ENCODE results near the gene ZNF672. TPM values are rescaled to one million over a fixed set of nuclear protein-coding genes. Genes with fewer than 3 reads are reported as not detected.
"Not testable (repeated sequence)": the region's sequence is repeated elsewhere in the genome, so short reads cannot be mapped to it uniquely, and the experiment has no call there.

ZNF672 gene
- polyA plus RNA-seq, 1 donor: 20.2 TPM

DNA sequence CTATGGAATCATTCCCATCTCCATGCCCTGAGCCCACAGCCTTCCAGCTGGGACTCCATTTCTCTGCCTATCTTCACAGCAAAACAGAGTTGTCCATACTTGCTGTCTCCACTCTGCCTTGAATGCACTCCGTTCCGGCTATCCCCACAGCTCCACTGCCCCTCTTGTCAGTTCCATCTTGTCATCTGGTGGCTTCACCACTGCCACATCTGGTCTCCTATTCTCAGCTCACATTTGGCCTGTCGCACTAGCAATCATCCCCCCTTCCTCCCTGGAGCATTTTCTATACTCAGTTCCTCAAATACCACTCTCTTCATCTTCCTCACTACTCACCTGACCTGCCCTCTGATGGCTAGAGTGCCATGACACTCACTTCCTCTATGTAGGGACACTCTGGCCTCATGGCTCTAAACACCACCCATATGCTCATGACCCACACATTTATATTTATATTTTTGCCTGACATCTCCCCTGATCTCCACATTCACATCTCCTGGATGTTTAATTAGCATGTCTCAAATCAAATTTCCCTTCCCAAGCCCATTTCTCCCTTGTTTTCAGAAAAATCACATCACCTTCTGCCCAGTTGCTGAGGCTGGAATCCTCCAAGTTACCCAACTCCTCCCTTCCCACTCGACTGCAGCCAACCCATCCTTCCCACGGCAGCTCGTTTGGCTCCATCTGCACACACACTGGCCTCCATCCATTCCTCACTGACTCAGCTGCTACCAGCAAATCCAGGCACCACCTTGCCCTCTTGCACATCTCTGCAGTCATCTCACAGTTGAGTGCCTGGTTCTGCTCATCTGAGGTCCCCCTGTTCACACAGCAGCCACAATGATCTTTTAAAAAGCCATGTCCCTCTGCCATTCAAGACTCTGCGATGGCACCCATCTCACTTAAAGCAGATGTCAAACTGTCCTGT, 14.7 kb downstream of the ZNF672 start:
- no peak for DNase-seq

- DNase-seq: no peak
These were observed 15.8 kb downstream of the ZNF672 start for GRCh38 chr1:248853663-248854375.

DNA sequence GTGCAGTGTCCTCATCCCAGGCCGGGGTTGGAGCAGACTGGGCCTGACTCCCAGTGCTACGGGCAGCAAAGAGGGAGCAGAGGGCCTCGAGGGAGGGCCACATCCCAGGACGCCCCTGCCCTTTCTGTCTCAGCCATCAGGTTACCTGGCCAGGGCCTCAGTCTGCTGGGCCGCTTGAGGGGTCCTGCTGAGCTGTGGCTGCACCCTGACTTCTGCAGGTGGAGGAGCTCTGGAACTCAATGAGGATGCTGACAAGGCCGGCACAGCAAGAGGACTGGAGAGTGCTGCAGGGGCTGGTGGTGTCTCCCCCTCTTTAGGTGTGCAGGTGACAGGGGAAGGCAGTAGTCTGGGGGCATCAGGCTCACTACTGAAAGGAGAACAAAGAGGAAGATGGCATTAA, 17.6 kb downstream of the ZNF672 start:
- DNase-seq: no peak

DNA sequence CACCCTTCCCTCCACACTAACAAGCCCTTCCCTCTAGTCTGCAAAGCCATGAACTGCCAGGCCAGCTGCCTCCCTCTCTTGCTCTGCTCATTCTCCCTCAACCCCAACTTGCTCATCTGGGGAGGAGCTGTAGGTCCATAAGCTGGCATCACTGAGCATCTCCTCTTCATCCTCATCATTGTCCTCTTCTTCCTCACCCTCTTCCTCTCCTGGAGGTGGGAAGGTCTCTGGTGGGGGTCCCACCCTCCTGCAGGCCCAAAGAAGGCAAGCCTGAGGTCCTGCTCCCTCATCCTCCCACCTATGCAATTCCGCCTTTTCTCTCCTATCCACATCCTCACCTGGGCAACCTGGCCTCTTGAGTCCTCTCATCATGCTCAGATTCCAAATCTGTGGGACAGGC, 18.2 kb downstream of the ZNF672 start:
- DNase-seq: no peak

DNA sequence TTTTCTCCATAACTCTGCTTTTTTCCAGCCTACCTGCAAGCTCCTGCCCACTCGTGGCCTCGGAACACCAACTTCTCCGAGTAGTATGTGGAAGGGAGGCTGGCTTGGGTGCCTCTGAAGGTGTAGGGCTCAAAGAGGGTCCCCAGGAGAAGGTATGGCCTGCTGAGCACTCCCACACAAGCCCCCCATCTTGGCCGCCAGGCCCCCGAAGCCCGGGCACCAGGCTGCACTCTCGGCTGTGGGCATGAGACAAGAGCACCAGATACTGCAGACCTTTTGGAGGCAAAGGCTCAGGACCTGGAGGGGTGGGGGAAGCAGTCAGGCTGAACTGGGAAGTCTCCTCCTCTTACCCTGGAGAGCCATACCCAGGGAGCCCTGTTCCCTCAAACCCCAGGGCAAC, 19.2 kb downstream of the ZNF672 start:
- no peak for DNase-seq

DNA sequence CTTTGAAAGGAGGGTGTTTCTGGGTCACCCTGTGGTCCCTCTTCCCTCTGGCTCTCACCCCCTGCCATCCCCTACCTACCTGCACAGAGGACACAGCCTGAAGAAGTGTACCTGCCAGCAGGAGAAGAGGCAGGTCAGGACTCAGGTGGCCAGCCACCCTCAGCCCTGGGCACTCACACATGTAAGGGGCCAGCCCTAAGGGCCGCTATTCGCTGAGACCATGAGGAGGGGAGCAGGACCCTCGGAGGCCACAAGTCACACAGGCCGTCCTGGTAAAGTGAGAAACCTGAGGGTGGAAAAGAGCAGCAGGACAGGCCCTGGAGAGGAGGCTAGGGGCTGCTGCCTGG, 19.7 kb downstream of the ZNF672 start:
- no peak for DNase-seq

DNA sequence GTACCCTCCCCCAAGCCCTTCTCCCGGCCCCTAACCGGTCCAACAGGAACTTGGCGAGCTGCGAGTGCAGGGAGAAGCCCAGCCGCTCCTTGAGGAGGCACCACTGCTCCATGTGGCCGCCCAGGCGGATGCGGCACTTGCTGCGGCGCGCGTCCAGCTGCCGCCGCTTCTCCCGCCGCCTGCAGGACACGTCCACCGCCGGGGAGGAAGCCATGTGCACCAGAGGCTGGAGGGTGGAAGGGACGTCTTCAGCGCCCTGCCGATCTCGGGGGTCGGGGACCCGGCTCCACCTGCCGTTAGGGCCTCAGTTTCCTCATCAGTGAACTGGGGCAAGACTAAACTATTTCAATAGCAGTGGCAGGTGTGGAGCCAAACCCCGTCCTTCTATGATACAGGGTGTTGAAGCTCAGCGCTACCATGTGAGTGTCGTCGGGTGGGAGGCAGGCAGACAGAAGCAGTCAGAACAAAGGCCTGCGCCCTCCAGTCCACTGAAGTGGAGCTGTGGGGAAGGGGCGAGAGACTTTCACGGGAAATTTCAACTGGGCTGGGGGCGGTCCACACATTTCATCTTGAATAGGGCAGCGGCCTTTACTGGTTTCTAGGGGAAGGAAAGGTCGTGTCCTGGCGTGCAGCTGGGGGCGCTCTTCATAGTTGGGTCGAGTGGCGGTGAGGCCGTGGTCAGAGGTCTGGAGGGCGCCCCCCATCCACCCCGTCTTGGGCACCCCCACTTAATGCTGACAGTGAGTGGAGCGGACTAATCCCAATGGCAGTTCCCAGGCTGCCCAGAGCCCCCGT, 20.3 kb downstream of the ZNF672 start:
- peak; percentile 54 for DNase-seq

- DNase-seq: peak; percentile 96
These were observed 21.2 kb downstream of the ZNF672 start, which contains the start of gene ZNF692 for GRCh38 chr1:248858891-248859889. Gene ZNF692, minus strand, starts transcription at chr1:248859085. Its CDS starts 776 bp downstream, at chr1:248858309.

GRCh38 chr1:248860007-248860406, 22.0 kb downstream of the ZNF672 start:
- no peak for DNase-seq

DNA sequence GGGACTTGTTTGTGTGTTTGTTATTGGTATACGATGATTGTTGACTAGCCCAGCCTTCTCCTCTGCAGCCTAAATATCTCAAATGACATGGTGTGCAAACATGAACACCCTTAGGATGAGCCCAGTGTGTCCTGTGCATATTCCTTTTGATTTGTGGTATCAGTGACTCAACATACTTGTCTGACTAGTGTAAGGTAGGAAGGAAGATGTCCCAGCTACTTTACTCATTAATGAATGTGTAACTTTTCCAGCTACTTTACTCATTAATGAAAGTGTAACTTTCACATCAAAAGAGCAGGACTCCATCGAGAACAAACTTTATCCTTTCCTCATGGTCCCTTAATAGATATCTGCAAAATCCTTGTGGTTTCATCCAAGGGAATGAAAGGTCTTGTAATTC, 23.6 kb downstream of the ZNF672 start:
- DNase-seq: no peak

DNA sequence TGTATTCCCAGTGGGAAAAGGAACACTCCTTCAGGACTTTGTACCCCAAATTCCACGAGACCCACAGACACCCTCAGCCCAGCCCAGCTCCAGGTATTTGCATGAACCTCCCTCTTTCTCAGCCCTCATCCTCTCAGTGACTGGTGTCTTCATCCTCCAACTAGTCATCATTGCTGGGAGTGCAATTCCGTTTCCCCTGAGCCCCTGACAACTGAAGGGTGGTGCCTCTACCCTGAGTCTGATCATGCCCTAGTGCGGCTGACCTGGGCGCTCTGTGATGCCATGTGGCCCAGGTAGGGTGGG, 24.6 kb downstream of the ZNF672 start:
- DNase-seq: no peak

GRCh38 chr1:248862998-248863881, 25.2 kb downstream of the ZNF672 start:
- peak; percentile 82 for DNase-seq

- no peak for DNase-seq
These were observed 33.9 kb downstream of the ZNF672 start for GRCh38 chr1:248871837-248872401.

GRCh38 chr1:248872752-248873408, 34.9 kb downstream of the ZNF672 start:
- DNase-seq: peak; percentile 71

GRCh38 chr1:248873409-248873992, 35.5 kb downstream of the ZNF672 start:
- peak; percentile 96 for DNase-seq

- peak; percentile 90 for DNase-seq
These were observed 36.0 kb downstream of the ZNF672 start for GRCh38 chr1:248873993-248874533.

- no peak for DNase-seq
These were observed 43.2 kb downstream of the ZNF672 start for GRCh38 chr1:248881261-248881660.

GRCh38 chr1:248882427-248882826, 44.4 kb downstream of the ZNF672 start:
- DNase-seq: not testable (repeated sequence)

All from left kidney (tissue), 2 donors.